SK-N-DZ (cell line): ENCODE data around the gene CELA1. TPM values are rescaled to one million over a fixed set of nuclear protein-coding genes. Genes with fewer than 3 reads are reported as not detected.

Source experiments
- DNase-seq: peaks from one replicate; pipeline ENCODE4 v3.0.0-alpha.2; 2015; ENCODE audit warnings: low spot score
- polyA plus RNA-seq, 2 experiments: library from polyadenylated mRNA; depleted of rRNA; stranded (reverse); fragments of >200 nt; gene quantifications; 2 replicates each; pipeline ENCODE4 v1.2.3, GENCODE V29; 2014

CELA1 gene
- polyA plus RNA-seq (2014; cell fraction: cytosol; rRNA removed) = not detected in 2 replicates
- polyA plus RNA-seq (2014; cell fraction: nucleus; rRNA removed) = not detected in 2 replicates

DNA sequence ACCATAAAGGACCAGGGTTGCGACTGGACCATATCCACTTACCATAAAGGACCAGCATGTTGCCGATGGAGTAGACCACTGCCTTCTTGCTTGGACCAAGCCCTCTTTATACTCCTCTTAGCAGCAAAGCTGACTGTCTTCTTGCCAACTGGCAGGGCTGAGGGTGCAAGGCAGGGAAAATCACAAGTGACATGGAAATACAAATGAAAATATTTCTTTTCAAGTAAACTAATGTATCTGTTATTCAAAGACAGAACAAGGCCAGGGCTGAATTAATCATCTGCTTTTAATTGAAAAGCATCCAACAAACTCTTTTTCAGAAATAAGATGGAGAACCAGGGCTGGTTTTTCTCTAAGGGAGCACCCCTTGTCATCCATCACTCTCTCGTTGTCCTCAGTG lies at the start of gene CELA1:
CELA1 (minus strand) TSS at position 99 of the 400 bp plus-strand sequence; CDS start at position 58, 41 bp downstream.
- no peak for DNase-seq

DNA sequence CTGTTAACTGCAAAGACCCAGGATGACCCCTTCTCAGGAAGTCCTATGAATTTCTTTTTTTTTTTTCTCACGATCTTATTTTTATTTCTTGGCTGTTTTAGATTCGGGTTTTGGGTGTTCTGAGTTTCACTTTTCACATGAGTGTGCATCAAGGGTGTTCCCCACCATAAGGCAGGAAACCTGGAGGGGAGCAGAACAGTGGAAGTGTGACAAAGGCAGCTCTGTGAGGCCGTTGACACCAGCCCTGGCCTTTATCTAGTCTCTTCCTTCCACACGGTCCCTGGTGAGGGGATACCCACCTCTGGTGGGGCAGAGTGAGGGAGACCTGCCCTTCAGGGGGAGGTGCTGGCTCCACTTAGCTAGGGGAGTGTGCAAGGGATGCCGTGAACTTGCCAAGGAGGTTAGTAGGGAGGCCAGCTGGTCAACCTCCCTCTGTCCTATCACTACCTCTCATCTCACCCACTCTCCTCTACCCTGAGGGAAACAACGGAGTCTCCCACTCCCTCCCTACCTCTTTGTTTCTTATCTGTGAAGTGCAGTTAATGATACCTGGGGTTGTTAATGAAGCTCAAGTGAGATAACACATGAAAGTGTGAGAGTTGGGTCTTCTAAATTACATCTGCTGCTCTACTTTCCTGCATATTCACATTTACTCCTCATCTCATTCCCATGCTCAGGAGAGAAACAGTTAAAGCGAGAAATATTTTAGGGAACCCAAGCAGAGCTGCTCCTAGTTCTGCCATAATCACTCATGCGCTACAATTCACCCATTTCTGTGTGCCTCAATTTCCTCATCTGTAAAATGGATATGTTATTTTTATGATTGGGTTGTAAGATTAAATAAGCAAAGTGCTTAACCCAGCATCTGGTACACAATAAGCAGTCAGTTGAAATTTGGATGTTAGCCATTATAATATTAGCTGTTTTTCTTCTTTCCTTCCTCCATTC lies 49.1 kb upstream of the CELA1 start:
- peak; percentile 88 for DNase-seq

- no peak for DNase-seq
Measured at GRCh38 chr12:51393676-51394545, 47.4 kb upstream of the CELA1 start.

DNA sequence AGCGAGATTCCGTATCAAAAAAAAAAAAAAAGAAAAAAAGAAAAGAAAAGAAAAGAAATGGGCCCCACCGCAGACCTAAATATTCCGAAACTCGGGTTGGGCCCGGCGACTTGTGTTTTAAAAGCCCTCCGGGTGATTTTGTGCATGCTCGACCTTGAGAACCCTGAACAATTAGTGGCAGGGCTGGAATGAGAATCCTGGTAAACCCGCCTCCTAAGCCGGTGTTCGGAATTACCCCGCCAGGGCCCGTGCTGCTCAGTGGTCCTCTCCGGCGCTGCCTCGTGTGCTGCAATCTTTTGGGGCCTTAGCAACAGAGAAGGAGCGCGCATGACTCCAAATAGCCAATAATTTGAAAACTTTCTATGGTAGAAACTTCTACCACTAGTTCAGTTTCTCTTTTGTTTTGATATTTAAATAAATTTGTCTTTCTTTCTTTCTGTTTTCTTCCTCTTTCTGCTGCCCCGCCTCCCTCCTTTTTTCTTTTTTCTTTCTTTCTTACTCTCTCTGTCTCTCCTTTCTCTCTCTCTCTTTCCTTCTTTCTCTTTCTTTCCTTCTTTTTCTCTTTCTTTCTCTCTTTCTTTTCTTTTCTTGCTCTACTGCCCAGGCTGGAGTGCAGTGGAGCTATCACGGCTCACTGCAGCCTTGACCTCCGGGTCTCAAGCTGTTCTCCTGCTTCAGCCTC lies 46.2 kb upstream of the CELA1 start:
- peak; percentile 67 for DNase-seq

DNA sequence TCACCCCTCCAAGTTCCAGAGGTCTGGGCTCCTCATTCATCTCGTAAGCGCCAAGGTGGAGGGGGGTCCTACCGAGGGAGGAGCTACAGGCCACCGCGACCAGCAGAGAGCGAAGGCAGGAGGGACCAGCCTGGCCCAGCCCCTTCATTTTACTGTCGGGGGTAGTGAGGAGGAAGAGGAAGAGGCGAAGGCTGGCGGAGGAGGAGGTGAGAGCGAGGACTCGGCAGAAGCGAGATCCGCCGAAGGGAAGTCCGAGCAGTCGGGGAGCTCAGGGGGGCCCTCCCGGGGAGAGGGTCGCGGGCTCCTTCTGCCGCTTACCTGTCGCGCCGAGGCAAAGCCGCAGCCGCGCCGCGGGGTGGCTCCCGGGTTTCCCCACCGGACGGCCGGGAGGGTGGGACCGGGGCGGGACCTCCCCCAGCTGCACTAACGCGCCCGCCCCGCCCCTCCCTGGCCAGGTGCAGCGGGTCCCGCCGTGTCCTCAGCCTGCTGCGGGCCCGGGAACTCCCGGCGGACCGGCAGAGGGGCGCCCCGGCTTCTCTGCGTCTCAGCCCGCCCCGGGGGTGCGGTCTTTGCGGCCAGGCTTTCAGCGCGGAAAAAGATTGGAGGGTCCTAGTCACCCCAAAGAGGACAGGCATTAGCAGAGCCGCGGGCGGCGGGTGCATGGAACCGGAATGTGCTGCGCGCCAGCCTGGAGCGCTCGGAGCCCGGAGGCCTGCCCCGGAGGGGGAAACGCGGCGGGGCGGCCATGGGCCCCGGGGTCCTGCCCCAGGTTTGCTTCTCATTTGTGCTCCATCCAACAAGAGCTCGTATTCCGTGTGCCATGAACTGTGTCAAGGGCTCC lies 45.0 kb upstream of the CELA1 start, which contains the start of gene GALNT6:
GALNT6 (minus strand) TSS at position 124 of the 841 bp plus-strand sequence. CDS start 11,625 bp downstream, outside the sequence.
- DNase-seq = peak; percentile 90

GRCh38 chr12:51390891-51391282 lies 44.4 kb upstream of the CELA1 start:
- no peak for DNase-seq

- peak; percentile 40 for DNase-seq
Measured at GRCh38 chr12:51390457-51390856, 44.0 kb upstream of the CELA1 start.

- no peak for DNase-seq
Measured at GRCh38 chr12:51389302-51389999, 43.0 kb upstream of the CELA1 start.

DNA sequence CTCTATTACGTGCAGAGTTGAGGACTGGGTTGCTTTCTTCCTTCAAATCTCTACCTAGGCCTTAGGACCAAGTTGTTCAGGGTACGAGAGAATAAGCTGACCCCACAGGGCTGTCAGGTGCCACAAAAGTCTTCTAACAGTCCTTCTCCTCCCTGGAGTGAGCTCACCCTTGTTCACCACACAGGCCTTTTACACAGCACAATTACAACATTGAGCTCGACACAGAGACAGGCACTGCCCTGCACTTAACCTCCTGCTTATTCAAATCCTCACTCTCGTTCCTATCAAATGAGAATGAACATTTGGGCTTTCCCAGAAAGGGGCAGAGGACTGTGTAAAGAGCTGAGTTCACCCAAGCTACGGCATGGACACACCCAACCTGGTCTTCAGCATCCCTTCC lies 42.4 kb upstream of the CELA1 start:
- DNase-seq = no peak

DNA sequence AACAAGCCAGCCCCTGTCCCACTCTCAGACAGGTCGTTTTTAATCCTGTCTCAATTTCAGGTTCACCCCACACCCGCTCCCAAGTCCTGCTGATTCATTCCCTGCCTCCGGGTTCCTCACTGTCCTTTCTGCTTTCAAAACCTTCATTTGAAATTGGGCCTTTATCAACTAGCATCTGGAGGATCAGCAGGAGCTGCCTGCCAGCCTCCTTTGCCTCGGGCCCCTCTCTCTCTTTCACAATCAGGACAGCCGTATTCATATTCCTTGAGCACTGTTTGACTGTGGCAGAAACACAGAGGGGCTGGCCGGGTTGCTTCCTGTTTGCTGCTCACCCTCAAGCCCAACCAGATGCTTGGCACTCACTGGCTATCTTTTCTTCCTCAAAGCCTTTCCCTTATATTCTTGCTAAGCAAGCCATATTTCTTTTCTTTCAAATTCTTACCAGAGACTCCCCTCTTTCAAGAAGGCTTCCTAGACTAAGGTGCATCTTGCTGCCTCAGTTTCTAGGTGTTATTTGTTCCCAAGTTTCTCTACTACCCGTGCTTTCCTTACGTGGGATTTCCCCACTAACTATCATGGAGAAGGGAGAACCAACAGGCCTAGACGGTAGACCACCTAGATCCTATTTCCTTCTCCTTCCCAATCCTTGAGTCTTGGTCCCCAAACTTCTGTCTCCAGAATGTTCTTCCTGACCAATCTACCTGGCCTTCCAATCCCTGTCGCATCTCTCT lies 41.8 kb upstream of the CELA1 start:
- DNase-seq = peak; percentile 38

- DNase-seq = no peak
Measured at GRCh38 chr12:51386351-51386750, 39.9 kb upstream of the CELA1 start.

DNA sequence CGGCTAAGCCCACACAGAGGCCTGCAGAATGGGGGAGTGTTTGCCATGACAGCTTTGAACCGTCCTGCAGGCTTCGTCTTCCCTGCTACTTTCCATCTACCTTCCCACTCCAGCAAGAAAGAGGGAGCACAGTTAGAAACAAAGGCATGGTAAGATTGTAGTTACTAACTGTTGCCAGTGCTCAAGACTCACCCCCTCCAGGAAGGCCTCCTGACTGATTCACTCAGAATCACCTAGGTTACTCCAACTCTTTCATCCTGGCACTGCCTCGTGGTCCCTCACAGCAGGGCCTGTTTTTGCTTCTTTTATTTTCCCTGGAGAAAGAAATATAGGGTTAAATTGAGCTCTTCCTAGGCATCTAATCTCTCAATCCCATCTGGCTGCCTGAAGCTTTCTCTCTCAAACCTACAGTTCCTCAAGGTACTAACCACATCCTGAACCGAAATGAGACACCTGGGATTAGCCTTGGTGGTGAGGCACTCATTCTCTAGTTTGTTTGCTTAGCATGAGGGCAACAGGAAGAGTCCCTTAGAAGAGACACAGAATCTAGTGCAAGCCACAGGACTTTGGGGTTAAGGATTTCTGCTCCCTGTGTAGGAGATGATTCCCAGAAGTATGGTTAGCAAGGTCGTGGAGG lies 36.9 kb upstream of the CELA1 start:
- no peak for DNase-seq

GRCh38 chr12:51382173-51382572 lies 35.7 kb upstream of the CELA1 start:
- DNase-seq = no peak

- no peak for DNase-seq
Measured at GRCh38 chr12:51381226-51382079, 35.0 kb upstream of the CELA1 start.

- no peak for DNase-seq
Measured at GRCh38 chr12:51379571-51379970, 33.1 kb upstream of the CELA1 start.

DNA sequence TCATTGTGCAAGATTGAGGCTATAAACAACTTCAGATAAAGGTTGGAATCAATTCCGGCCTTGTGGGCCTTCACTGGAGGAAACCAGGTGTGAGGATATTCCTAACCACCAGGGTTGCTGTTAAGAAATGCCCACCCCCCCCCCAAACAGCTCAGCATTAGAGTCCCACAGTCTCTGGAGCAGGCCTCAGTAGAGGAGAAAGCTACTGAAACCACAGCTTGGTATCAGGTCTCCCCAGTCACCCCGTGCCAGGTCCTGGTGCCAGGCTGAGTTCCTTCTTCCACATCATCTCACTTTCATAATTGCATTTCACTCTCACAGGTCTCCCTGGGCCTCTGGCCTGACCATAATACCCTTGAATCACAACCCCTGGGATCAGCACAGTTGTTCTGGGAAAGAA lies 32.3 kb upstream of the CELA1 start:
- no peak for DNase-seq

GRCh38 chr12:51377099-51377984 lies 30.9 kb upstream of the CELA1 start:
- DNase-seq = no peak
